ENCODE data around the gene ALX4.

Gene ALX4

DNA sequence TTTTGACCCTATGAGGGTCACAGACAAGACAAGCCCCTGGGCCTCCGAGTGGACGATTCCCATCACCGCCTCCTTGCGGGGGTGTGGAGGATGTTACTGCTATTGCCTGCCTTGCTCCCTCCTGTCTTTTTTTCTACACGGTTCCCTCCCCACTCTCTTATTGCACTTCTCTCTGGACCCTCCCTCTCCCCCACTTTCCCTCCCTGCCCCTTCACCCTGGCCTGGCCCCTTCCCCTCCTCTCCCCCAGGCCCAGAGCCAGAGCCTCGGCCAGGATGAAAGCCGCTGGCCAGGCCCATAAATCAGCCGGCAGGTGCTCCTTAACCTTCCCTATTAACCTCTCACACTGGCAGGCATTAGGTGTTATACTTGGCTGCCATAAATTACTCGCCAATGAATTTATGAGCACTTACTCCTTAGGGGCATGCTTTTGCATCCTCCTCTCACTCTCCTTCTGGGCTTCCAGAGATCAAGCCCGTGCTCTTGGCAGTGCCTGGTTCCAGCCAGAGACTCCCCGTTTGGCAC is 18.3 kb upstream of the ALX4 start:
- TF ChIP-seq TAF1 (IDR thresholded peaks at IDR 0.05; ENCODE audit: low read depth, low read length) (no peak), PAX5 (IDR thresholded peaks at IDR 0.05; ENCODE audit: insufficient read depth, low read length, severe bottlenecking) (no peak), POLR2AphosphoS5 (IDR thresholded peaks at IDR 0.05; ENCODE audit: low read depth, low read length) (no peak), POLR2A (IDR thresholded peaks at IDR 0.05; ENCODE audit: low read depth, low read length) (no peak)
- FAIRE-seq (no peak), DNase-seq (ENCODE audit: insufficient read length, low spot score) (no peak)

DNA sequence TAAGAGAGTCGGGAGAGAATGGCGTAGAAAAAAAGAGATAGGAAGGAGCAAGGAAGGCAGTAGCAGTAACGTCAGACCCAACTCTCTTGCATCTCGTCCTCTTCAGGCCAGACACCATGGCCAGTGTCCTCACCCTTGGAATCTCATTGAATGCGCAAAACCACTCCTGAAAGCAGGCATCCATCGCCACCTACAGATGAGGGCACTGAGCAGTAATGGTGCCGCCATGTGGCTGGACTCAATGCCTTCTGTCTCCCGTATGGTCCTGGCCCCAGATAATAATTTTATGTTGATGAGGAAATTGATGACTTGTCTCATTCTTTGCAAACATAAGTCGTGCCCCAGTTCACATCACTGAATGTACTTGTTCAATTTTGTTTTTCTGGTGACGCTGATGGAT is 17.8 kb upstream of the ALX4 start:
- FAIRE-seq (no peak), DNase-seq (ENCODE audit: insufficient read length, low spot score) (no peak)
- TF ChIP-seq TAF1 (IDR thresholded peaks at IDR 0.05; ENCODE audit: low read depth, low read length): no peak
- no peak for TF ChIP-seq SPI1 (IDR thresholded peaks at IDR 0.05; ENCODE audit: low read depth, low read length)
- TF ChIP-seq POLR2A (IDR thresholded peaks at IDR 0.05; ENCODE audit: low read depth, low read length): no peak
- TF ChIP-seq POU2F2 (IDR thresholded peaks at IDR 0.05; ENCODE audit: low read depth, low read length): no peak
- TF ChIP-seq PAX5 (IDR thresholded peaks at IDR 0.05; ENCODE audit: insufficient read depth, low read length, severe bottlenecking): no peak
- TF ChIP-seq POLR2AphosphoS5 (IDR thresholded peaks at IDR 0.05; ENCODE audit: low read depth, low read length): no peak

DNA sequence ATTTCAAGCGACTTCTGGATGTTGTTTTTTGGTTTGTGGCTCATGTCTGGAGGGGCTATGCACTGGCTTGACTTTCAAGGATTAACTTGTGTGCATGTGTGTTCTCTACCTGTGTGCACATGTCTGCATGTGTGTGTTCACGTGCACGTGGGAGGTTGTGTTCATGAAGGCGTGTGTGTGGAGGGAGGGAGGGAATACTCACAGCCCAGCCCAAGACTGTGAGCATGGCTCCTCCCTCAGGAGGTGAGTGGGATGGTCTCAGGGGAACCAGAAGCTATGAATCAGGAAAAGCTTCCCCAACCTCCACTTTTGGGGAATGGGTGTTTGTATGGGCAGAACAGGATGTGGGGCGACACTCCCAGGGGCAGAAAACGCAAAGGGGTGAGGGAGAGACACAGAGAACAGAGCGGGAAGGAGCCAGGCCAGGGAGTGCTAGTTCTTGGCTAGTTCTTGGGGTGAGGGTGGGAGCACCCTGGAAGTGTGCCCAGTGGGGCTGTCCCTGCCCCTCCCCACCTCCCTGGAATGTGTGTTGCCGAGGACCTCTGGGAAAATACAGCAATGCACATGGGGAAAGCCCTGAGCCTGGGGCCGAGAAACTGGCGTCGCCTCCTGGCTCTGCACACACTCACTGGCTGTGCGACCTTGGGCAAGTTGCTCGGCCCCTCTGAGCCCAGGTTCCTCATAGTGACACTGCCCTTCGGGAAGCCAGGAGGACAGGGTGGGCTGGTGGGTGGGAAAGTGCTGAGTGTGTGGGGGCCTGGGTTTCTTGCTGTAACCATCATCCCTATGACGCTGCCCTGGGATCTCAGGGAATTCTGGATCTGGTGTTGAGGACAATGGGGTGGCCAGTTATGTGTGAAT is 16.9 kb upstream of the ALX4 start:
- no peak for FAIRE-seq
- no peak for TF ChIP-seq PAX5 (IDR thresholded peaks at IDR 0.05; ENCODE audit: insufficient read depth, low read length, severe bottlenecking)
- no peak for TF ChIP-seq POLR2AphosphoS5 (IDR thresholded peaks at IDR 0.05; ENCODE audit: low read depth, low read length)
- no peak for TF ChIP-seq SPI1 (IDR thresholded peaks at IDR 0.05; ENCODE audit: low read depth, low read length)
- TF ChIP-seq TAF1 (IDR thresholded peaks at IDR 0.05; ENCODE audit: low read depth, low read length): no peak
- no peak for TF ChIP-seq POU2F2 (IDR thresholded peaks at IDR 0.05; ENCODE audit: low read depth, low read length)
- no peak for TF ChIP-seq POLR2A (IDR thresholded peaks at IDR 0.05; ENCODE audit: low read depth, low read length)
- DNase-seq (ENCODE audit: insufficient read length, low spot score): no peak

DNA sequence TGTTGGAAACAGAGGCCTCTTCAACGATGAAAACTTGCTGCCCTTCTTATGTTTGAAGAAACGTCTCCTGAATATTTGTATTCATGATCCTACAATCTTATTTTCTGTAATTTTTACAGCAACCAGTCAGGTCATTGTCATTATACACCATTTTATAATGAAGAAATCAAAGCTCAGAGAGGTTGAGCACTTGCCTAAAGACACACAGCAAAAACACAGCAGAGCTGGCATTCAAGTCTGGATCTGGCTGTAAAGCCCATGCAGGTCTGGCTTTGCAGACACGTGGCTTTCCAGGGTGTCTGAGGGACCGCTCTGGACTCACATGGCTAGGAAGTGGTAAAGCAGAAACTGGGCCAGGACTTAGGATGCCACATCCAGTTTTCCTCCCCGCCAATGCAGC is 15.8 kb upstream of the ALX4 start:
- DNase-seq (ENCODE audit: insufficient read length, low spot score): no peak
- FAIRE-seq: no peak
- TF ChIP-seq POU2F2 (IDR thresholded peaks at IDR 0.05; ENCODE audit: low read depth, low read length) (no peak), SPI1 (IDR thresholded peaks at IDR 0.05; ENCODE audit: low read depth, low read length) (no peak), TAF1 (IDR thresholded peaks at IDR 0.05; ENCODE audit: low read depth, low read length) (no peak), PAX5 (IDR thresholded peaks at IDR 0.05; ENCODE audit: insufficient read depth, low read length, severe bottlenecking) (no peak), POLR2AphosphoS5 (IDR thresholded peaks at IDR 0.05; ENCODE audit: low read depth, low read length) (no peak), POLR2A (IDR thresholded peaks at IDR 0.05; ENCODE audit: low read depth, low read length) (no peak)

DNA sequence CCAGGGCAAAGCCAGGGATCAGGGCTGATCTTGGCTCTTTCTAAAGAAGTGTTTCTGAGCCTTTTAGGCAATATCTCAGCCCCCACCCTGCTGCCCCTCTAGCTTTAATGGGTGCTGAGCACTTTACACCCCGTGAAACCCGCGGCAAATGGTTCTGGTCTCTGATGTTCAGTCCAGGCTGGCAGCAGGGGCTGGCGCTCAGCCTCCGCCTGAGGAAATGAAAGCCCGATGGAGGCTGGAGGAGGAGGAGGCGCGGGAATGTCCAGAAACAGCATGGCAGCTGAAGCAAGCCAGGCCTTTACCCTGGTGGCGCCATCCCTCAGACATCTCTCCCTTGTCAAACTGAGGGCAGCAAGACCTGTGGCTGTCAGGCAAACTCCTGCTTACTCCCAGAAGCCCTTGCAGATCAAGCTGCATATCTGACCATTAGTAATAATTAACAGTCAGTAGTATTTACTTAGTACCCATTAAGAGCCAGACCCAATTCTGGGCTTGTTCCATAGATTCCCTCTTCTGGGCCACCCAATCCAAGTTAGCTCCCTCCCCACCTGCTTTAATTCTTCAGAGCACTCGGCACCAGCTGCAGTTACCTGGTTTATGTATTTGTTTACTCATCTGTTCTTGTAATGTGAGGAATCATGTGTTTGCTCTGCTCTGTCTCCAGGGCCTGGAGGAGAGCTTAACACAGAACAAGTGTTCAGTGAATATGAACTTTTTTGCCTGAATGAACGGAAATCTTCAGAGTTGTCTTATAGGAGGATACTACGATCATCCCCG is 15.0 kb upstream of the ALX4 start:
- DNase-seq (ENCODE audit: insufficient read length, low spot score) (no peak), FAIRE-seq (no peak)
- TF ChIP-seq POLR2A (IDR thresholded peaks at IDR 0.05; ENCODE audit: low read depth, low read length) (no peak), TAF1 (IDR thresholded peaks at IDR 0.05; ENCODE audit: low read depth, low read length) (no peak), SPI1 (IDR thresholded peaks at IDR 0.05; ENCODE audit: low read depth, low read length) (no peak), PAX5 (IDR thresholded peaks at IDR 0.05; ENCODE audit: insufficient read depth, low read length, severe bottlenecking) (no peak), POLR2AphosphoS5 (IDR thresholded peaks at IDR 0.05; ENCODE audit: low read depth, low read length) (no peak)

DNA sequence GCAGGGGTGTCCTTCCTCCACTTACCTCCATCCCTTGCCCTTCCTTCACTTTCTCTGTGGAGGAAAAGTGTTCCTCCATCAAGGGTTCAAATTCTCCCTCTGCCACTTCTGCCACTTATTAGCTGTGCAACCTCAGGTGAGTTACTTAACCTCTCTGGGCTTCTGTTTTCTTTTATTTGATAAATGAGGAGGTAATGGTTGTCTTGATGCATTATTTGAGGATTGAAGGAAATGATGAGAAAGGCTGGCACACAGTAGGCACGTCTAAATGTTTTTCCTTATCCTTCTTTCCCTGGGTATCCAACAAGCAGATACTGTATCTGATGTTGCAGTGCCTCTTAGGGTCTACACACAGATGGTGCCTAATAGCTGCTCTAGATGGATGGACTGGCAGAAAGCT is 14.3 kb upstream of the ALX4 start:
- FAIRE-seq: no peak
- no peak for TF ChIP-seq POU2F2 (IDR thresholded peaks at IDR 0.05; ENCODE audit: low read depth, low read length)
- no peak for TF ChIP-seq POLR2AphosphoS5 (IDR thresholded peaks at IDR 0.05; ENCODE audit: low read depth, low read length)
- no peak for TF ChIP-seq SPI1 (IDR thresholded peaks at IDR 0.05; ENCODE audit: low read depth, low read length)
- no peak for TF ChIP-seq POLR2A (IDR thresholded peaks at IDR 0.05; ENCODE audit: low read depth, low read length)
- TF ChIP-seq TAF1 (IDR thresholded peaks at IDR 0.05; ENCODE audit: low read depth, low read length): no peak
- no peak for TF ChIP-seq PAX5 (IDR thresholded peaks at IDR 0.05; ENCODE audit: insufficient read depth, low read length, severe bottlenecking)
- no peak for DNase-seq (ENCODE audit: insufficient read length, low spot score)

DNA sequence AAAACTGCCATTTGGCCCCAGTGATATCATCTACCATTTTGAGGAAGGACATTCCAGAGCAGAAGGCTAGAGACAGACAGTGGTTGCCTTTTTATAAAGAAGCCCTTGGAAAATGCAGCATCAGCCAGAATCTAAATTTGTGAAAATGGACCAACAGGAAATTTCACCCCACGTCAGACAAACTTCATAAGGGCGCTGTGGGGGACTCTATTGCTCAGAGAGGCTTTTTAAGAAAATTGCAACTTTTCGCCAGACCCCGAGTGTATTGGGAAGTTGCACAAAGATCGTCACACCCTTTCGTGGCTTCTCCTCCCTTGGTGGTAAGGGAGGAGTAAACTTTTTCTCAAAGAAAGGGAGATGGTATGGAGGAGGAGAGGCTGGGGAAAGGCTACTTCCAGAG is 12.3 kb upstream of the ALX4 start:
- no peak for FAIRE-seq
- TF ChIP-seq POLR2A (IDR thresholded peaks at IDR 0.05; ENCODE audit: low read depth, low read length): no peak
- TF ChIP-seq POU2F2 (IDR thresholded peaks at IDR 0.05; ENCODE audit: low read depth, low read length): no peak
- no peak for TF ChIP-seq POLR2AphosphoS5 (IDR thresholded peaks at IDR 0.05; ENCODE audit: low read depth, low read length)
- TF ChIP-seq PAX5 (IDR thresholded peaks at IDR 0.05; ENCODE audit: insufficient read depth, low read length, severe bottlenecking): no peak
- no peak for DNase-seq (ENCODE audit: insufficient read length, low spot score)

DNA sequence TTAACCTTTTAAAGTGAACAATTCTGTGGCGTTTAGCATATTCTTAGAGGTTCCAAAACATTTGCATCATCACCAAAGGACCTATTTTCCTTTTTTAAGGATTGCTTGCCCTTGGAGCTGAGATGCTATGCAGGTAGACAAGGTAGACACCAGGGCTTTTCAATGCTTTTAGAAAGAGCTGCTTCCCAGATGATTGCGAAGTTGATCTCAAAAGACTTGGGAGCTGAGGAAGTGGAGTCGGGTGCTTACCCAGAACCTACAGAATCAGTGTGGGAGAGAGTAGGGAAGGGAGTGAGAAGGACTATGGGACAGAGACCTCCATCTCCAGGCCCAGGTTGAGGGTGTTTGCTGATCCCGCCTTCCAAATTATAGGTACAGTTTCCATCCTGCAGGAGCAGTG is 11.1 kb upstream of the ALX4 start:
- no peak for TF ChIP-seq PAX5 (IDR thresholded peaks at IDR 0.05; ENCODE audit: insufficient read depth, low read length, severe bottlenecking)
- TF ChIP-seq TAF1 (IDR thresholded peaks at IDR 0.05; ENCODE audit: low read depth, low read length): no peak
- TF ChIP-seq POLR2AphosphoS5 (IDR thresholded peaks at IDR 0.05; ENCODE audit: low read depth, low read length): no peak
- TF ChIP-seq SPI1 (IDR thresholded peaks at IDR 0.05; ENCODE audit: low read depth, low read length): no peak
- TF ChIP-seq POLR2A (IDR thresholded peaks at IDR 0.05; ENCODE audit: low read depth, low read length): no peak
- no peak for TF ChIP-seq POU2F2 (IDR thresholded peaks at IDR 0.05; ENCODE audit: low read depth, low read length)
- DNase-seq (ENCODE audit: insufficient read length, low spot score) (no peak), FAIRE-seq (no peak)

DNA sequence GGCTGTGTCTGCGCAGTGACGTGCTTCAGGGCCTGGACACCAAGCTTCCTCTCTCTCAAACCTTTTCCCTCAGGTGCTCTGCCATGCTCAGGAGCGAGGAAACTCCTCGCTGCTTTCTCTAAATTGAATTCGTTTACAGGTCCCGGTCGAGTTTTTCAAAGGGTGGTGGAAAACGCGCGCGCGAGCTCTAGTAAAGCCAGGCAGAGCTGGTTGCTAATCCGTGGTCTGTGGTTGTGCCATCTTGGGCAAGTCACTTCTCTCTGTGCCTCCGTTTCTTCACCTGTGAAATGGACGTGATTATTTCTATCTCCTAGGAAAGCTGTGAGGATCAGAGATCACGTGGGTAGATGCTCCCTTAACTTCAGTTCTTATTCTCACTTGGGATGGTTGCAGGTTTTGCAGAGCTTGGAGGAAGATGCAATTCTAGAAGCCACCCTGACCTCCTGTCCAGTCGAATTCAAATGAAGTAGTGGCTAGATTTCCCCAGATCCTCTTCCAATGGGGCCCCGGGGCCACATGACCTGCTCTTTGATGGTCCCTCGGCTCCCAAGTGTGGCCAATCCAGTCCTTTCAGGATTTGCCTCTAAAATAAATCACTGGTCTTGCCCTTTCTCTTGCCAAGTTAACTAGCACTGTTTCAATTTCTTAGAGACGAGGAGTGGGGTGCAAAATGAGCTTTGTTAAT is 10.5 kb upstream of the ALX4 start:
- TF ChIP-seq TAF1 (IDR thresholded peaks at IDR 0.05; ENCODE audit: low read depth, low read length) (no peak), POLR2A (IDR thresholded peaks at IDR 0.05; ENCODE audit: low read depth, low read length) (no peak), SPI1 (IDR thresholded peaks at IDR 0.05; ENCODE audit: low read depth, low read length) (no peak), POU2F2 (IDR thresholded peaks at IDR 0.05; ENCODE audit: low read depth, low read length) (no peak), POLR2AphosphoS5 (IDR thresholded peaks at IDR 0.05; ENCODE audit: low read depth, low read length) (no peak), PAX5 (IDR thresholded peaks at IDR 0.05; ENCODE audit: insufficient read depth, low read length, severe bottlenecking) (no peak)

More for the DNA sequence above, 10.5 kb upstream of the ALX4 start:
- DNase-seq (ENCODE audit: insufficient read length, low spot score) (no peak), FAIRE-seq (no peak)

Measured in GM12891 (cell line).